ENCODE measurements around the gene GRIPAP1. TPM values are rescaled to one million over a fixed set of nuclear protein-coding genes. Genes with fewer than 3 reads are reported as not detected.
A peak's percentile ranks its signal among the peaks of the same experiment; 100 is the strongest.

GRIPAP1 gene
- total RNA-seq, 1 donor from 2014 or later = 21.0 TPM

DNA sequence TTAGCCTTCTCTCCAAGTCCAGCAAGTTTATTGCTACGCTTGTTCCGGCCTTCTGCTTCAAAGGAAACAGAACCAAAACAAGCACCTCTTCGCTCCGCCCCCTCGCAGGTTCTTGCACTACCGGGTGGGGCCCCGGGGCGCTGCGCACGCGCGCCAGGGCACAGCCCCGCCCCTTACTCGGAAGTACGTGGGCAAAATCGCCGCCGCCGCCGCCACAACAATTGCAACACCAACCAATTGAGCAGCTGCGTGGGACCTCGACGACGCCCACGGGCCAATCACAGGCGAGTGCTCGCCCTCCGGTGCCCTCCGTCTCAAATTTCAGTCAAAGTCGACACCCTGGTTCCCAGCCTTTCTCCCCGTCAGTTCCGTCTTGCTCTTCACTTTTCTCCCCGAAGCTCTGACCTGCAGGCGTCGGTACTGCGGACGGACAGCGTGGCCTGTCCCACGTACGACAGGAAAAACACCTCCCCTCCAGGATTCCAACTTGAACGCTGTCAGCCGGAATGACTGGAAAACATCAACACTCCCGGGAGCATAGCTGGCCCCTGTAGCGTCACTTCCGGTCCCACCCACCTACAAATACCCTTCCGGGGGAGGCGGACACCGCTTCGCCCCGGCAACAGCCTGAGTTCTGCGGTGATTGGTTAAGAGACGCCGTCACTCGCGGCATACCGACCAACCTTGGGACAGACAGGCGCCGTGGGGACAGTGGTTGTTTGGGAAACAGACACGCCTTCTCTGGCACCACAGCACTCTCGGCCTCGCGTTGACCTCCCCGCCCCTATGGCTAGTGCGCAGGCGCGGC, 44.0 kb downstream of the GRIPAP1 start:
- peak; percentile 98 for DNase-seq

DNA sequence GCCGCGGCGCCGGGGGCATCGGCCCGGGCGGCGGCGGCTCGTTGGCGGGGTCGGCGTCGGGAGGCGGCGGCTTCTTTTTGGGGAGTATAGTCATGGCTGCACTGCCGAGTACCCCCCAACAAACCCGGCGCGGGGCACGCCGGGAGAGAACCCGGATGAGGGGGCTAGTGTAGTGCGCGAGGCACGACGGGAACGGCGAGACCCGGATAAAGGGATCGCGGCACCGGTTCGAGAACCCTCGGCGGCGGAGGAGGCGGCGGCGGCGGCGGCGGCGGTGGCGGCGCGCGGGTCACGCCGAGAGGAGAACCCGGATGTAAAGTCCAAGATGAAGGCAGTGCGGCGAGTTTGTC, 44.6 kb downstream of the GRIPAP1 start, which contains the start of gene OTUD5:
TSS of gene OTUD5 (minus strand) at position 131 of the 350 bp plus-strand sequence. CDS start at position 94, 37 bp downstream.
- peak; percentile 71 for DNase-seq

DNA sequence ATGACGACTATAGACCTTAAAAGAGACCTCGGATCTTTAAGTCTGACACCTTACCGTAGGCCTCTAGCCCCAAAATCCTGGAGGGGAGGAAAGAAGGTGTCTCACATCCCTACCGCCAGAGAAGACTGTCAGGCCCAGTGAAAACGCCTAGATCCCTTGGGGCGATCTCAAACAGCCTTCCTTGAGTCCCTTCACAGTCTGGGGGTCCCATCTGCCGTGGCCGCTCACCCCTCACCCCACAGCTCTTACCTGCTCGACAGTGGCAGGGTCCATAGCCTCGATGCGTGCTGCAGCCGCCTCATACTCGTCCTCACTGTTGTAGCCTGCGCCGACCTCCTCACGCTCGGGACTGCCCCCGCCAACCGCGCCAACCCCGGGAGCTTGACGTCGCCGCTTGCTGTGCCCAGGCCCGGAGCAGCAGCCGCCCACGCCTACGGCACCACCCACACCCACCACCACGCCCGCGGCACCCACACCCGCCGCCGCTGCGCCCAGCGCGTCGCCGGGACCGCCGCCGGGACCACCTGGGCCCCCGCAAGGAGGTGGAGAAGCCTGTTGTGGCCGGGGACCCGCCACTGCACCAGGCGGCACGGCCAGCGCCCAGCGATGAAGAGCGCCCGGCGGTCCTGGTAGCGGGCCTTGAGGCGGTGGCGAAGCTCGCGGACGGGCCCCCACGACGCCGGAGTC, 45.2 kb downstream of the GRIPAP1 start:
- no peak for DNase-seq

DNA sequence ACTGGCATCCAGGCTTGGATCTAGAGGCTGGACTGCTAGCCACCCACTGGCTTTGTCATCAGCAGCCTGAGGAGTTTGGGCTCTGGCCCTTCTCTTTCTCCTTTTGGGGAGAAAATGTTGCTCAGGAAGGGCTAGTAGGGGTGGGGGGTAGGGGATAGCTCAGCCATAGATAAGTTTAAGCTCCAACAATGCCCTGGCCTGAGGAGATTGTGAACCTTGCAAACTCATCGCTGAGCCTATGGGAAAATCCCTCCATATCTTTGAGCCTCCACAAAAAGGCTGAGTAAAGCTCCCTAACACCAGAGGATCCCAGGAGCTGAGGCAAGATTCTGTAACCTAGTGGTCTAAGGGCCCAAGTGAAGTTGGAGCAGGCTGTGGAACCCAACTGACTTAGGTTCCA, 53.5 kb downstream of the GRIPAP1 start:
- DNase-seq = no peak

DNA sequence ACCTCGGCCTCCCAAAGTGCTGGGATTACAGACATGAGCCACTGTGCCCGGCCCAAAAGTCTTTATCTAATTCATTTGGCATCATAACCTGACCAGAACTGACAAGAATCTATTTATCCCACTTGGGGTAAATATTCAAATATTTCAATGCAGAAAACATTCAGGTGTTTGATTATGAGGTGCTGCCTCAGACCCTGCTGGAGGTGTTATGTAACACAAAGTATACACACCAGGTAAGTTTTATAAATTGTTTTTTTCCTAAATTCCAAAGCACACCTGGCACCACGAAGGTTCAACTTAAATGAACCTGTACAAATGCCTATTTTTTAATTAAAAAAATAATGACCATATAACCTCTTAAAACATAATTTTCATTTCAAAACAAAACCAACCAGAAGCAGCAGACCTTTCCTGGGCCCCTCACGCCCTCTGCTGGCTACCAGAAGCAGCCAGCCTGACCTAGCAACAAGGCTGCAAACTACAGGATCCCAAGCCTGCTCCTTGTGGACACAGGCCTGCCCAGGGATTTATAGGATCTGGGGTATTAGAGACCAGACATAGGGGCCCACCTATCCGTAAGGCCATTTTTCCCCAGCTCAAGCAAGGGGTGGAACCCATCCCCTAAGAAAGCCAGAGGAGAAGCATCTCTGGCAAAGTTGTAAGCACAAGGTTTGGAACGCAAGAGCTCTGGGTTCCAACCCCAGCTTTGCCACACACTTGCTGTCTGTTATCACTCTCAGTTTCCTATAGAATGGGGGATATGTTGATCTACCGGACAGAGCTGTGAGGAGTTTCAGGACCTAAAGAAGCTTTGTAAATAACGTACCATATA, 56.3 kb downstream of the GRIPAP1 start:
- DNase-seq = peak; percentile 48

DNA sequence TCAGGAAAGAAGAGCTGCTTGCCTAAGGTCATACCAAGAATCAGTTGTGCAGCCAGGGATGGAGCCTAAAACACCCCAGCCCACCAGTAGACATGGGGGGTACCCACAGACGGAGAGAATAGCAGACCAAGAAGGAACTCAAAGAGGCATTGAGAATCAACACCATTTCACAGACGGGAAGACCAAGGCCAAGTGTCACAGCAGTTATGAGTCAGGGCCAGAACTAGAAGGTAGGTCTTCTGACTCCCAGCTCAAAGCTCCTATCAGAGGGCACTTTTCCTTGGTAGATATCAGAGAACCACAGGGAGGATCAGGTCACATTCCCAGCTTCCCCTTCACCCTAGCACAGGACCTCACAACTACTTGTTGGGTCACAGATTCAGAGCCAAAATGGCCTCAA, 59.2 kb downstream of the GRIPAP1 start:
- no peak for DNase-seq

DNA sequence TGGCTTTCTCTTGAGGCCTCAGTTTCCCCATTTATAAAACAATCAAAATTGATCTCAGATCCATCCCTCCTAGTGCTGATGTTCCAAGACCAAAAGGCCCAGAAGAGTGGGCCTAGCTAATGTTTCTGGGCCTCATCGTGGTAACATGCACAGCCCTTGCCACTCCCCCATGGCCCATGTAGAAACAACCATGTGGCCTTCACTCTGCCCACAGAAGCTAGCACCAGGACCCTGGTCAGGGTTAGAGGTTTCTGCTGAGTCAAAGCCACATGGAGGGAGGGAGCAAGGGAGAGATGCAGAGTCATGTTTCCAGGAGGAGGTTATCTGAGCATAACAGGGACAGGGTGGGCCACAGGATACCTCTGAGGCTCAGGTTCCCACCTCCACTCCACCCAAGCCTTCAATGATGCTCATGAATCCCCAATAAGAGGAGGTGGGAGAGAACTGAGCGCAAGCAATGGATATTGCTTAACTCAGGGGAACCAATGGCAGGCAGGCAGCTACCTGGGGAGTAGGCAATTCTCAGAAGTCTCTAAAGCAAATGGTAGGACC, 61.6 kb downstream of the GRIPAP1 start:
- DNase-seq = no peak

DNA sequence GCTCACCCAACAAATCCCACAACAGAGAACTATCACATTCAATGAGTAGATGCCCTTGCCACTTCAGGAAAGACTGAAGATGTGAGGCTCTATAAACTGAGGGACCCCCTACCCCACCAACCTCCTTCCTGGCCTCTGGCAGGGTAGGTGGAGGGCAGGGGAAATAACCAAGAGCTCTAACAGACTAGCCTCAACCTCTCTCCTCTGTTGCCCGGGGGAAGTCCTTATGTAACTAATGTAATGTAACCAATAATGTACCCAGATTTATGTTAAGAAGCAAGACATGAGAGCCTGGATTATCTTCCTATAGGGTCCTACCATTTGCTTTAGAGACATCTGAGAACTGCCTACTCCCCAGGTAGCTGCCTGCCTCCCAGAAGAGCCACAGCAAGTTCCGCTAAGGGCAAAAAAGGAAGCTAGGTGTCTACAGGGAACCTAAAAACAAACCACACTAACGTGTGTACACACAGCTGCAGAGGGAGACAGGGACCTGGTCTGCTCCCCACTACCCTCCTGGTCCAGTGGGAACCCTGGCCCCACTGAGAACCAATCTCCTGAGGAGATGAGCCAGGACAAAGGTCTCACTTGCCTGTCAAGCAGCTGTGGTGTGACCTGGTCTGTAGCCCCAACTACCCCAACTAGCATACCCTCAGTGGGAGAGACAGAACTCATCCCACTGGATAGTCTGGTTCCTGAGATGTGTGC, 62.4 kb downstream of the GRIPAP1 start:
- no peak for DNase-seq

DNA sequence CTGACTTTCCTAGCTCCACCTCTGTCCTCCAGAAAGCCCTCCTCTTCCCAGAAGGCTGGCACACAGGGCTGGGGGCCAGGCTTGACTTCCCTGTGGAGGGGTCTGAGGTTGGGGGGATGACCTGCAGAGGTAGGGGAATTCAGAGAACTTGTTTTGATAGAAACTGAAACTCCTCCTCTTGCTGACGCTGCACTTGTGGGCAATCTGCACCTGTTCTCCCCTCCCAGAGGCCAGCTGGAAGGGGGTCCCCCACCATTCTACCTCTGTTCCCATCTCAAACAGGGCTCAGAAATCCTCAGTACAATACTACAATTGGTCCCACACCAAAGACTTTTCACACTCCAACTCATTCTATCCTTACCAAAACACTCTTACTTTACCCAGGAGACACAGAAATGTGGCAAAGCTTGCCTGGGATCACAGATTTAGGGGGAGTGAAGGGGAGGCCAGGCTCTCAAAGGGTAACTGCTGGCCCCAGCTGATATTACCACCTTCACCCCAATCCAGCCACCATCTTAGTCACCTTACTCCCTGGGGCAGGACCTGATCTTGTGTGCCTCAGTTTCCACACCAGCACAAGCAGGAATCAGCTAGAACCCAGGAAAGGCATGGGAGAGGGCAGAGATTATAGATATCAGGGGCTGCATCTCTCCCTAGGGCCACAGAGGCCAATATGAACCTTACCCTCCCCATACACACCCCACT, 63.2 kb downstream of the GRIPAP1 start:
- no peak for DNase-seq

DNA sequence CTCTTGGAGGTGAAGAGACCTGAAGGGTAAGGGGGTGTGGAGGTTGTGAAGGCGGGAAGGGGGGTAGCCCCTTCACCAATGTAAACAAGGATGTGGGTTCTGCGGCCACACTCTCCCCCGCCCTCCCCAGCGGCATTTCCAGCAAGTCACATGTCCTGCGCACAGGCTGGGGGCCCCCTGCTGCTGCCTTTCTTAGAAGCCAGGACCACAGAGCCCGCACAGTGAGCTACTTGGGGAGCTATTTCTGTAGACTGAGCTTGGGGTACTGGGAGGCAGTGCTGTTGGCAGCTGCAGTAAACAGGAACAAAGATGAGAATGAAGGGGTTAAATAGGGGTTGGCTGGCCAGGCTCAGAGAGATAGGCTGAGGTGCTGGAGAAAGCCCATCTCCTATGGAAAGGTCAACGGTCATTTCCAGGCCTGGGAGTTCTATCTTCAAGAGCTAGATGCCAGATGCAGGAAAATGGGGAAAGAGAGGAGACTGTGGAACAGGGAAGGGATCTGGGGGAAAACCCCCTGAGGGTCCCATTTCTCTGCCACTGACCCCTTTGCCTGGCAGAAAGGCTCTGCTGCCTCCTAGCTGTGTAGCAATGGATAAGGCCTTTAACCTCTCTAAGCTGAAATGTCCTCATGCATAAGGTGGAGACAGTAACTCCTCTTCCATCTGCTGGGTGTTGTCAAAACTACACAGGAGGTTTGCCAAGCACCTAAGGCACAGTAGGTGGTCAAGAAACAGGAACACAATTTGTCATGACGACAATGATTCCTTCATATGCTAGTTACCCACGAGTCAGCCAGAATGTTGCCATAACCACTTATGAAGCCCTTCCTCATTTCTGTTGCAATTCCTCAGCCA, 64.8 kb downstream of the GRIPAP1 start:
- no peak for DNase-seq

DNA sequence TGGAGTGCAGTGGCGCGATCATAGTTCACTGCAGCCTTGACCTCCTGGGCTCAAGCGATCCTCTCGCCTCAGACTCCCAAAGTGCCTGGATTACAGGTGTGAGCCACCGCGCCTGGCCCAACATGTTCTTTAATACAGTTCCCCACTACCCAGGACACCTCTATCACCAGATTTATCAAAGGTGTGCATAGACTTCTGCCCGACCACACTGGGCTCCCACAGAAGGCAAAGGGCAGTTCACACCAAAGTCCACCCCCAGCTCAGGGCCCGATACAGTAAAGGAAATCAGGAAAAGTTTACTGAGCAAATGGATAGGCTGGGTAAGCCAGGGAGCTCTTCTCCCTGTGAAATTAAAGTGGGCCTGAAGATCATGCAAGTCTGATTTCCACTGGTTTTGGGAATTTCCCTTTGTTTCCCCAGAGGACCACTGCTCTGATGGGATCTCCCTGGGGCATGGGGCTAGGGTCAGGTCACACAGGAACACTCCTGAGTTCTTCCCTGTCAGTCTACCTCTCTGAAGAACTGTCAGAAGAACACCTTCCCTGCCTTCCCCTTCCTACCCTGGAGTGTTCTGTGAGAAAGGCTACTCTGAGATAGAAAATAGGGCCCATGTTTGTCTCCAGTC, 65.5 kb downstream of the GRIPAP1 start:
- no peak for DNase-seq

DNA sequence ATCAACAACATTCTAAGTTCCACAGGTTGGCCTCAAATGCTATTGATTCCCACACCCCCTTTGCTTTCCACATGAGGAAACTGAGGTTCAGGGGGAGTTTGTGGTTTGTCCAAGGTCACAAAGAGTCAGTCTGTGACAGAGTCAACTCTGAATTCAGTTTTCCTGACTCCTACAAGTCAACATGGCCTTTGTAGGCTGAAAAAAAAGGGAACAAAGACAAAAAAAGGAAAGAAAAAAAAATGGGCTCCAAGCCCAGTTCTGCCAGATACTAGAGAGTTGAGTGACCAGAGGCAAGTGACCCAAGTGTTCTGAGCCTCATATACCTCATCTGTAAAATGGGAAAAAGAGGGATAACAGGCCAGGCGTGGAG, 66.8 kb downstream of the GRIPAP1 start:
- no peak for DNase-seq

DNA sequence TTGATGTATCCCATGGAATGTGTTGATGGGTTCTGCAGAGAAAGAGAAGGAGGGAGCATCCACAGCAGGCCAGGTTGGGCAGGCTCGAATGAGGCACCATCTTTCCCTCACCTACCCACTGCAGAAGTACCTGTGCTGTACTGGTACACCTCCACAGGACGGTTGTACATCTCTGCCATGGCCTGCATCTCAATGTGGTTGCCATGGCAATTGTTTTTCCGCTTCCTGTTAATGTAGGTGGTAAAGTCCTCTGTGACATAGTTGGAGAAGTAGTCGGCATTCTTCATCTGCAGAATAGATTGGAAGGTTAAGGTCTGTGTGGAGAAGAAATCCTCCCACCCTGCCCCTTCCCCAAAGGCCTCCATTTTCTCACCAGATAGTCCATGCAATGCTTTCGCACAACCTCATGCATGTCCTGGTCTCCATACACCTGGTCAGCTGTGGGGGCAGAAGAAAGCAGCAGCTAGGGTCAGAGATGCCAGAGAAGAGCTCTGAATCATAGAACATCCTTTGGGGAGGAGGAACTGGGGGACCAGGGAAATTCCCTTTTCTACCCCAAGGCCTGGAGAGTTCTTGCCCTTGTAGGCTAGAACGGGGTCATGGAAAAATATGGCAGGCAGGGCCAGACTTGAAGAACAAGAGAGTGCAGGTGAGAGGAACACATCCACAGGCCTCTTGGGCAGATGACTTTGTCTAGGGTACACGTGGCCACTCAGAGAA, 67.3 kb downstream of the GRIPAP1 start:
- DNase-seq = no peak

DNA sequence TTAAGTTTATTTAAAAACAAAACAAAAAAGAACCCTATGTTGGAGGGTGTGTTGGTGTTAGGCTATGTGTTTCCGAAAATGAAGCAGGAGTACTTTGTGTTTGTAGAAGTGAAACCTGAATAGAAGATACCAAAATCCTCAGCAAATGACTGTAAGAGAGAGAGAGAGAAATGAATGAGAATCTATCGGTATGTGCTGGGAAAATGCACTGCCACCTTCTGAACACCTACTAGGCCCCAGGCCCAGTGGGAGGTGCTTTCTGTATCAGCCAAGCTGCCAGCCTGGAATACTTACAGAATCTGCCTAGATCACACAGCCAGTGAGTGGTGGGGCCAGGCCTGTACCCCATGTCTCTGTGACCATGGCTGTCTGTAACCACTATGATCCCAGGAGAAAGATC, 68.3 kb downstream of the GRIPAP1 start:
- no peak for DNase-seq

DNA sequence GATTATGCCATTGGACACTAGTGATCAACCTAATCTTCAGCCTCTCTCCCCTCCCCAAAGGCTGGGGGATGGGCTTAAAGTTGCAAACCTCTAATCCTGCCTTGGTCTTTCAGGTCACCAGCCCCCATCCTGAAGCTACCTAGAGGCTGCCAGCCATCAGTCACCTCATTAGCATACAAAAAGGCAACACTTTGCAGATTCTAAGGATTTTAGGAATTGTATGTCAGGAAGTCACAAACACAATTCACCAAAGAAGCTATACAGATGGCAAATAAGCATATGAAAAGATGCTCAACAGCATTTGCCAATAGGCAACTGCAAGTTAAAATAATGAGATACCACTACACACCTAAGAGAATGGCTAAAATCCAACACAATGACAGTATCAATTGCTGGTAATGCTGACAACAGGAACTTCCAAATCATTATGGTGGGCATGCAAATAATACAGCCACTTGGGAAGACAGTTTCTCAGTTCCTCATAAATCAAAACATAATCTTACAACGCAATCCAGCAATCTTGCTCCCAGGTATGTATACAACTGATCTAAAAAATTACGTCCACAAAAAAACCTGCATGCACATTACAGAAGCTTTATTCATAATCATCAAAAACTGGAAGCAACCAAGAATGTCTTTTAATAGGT, 74.2 kb downstream of the GRIPAP1 start:
- no peak for DNase-seq

DNA sequence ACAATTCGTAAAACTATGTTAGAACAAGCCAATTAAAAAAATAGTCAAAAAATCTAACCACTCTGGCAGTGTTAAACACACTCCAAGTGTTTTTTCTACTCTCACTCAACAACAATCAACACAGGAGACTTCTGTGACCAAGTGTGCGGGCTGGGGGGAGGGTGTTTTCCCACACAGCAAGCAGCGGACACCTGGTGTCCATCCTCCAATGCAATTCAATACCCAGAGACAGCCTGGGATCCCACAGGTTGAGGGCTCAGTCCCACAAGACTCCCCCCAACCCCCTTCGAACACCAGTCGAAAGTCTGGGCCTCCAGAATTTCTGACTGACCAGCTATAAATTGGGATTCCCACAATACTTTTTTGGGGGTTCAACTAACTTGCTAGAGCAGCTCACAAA, 74.9 kb downstream of the GRIPAP1 start:
- no peak for DNase-seq

DNA sequence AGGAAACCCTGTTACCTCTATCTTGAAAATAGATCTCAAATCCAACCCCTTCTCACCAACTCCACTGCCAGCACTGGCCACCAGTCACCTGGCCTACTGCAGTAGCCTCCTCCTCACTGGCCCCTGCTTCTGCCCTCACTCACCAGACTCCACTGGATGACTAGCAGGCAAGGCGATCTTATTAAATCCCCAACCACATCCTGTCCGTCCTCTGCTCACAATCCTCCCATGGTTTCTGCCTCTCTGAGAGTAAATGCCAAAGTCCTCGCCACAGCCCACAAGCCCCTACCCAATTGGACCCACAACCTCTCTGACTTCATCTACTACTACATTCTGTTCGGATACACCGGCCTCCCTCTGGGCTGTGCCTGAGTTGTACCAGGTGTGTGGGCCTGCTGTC, 77.8 kb downstream of the GRIPAP1 start:
- DNase-seq = no peak

DNA sequence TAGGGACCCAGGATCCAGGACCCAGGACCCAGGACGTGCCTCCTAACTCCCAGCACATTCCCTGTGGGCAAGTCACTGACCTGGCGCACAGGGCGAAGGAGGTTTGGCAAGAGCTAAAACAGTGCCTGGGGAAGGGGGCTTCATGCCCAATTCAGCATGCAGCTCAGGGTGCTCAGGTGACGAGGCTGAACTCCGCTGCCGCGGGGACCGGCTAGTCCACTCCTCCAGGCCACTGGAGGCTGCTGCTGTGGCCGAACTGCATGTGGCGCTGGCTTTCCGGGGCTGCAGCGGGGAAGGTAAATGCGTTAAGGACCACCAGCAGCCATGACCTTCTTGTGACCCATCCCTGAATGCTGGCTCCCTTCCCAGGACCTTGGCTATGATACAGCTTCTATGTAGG, 78.3 kb downstream of the GRIPAP1 start:
- no peak for DNase-seq
